ENCODE results near the gene PCDHGC3. TPM values are rescaled to one million over a fixed set of nuclear protein-coding genes. Genes with fewer than 3 reads are reported as not detected.

The PCDHGC3 gene
- total and polyA plus RNA-seq, 2 of the 8 experiments (the other 6 are each of a cell fraction or from before 2014, with no cell fraction given), result 4.7 to 18.6 TPM

DNA sequence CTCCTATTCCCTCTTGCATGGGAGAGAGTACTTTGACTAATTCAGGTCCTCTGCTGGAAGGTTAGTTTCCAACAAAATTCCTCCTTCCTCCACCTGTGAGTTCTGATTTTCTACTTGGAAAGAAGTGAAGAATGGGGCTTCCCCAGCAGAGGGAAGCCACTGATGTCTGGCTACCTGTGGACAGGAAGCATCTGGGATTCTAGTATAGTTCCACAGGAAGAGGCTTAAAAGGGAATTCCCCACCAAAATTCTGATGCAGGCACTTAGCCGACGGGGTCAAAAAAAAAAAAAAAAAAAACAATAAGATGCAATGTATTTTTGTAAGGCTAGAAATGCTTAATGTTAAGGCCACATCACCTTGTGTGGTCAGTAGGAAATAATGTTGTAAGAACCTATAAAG is 46.5 kb downstream of the PCDHGC3 start:
- Histone ChIP-seq H2BK12ac (ENCODE audit: low read depth, low read length) (no peak overlapping the region), H3K18ac (ENCODE audit: extremely low read depth, low read length) (no peak overlapping the region), H4K5ac (ENCODE audit: insufficient read length, low read depth, low read length) (no peak overlapping the region), H3K9me3 (ENCODE audit: insufficient read depth in 2 of 2, low read depth in 1 of 2, low read length in 1 of 2) (no peaks in the 10 kb centered on the region), H4K91ac (replicated peaks; ENCODE audit: insufficient read length, low read length) (no peak overlapping the region), H3K27me3 (replicated peaks in 1 of 4; ENCODE audit: control insufficient read depth in 3 of 4, extremely low read depth in 1 of 4, insufficient read depth in 3 of 4, low read length in 3 of 4) (no peaks in the 10 kb centered on the region), H3K4ac (replicated peaks; ENCODE audit: insufficient read length, low read depth, low read length) (no peak overlapping the region), H3K36me3 (ENCODE audit: control insufficient read depth in 2 of 4, insufficient read depth in 4 of 4, low read length in 3 of 4) (peaks cover 17 to 39% (median 32%) of the 10 kb centered on the region in 4 experiments), H3K79me1 (ENCODE audit: low read depth, low read length) (no peaks in the 10 kb centered on the region), H3K4me3 (ENCODE audit: extremely low read depth in 1 of 4, insufficient read depth in 2 of 4, low read depth in 3 of 4, low read length in 4 of 4) (no peak overlapping the region), H2AFZ (ENCODE audit: low read length) (no peak overlapping the region), H2BK15ac (ENCODE audit: low read length) (no peak overlapping the region), H3K23ac (ENCODE audit: insufficient read length) (no peak overlapping the region), H3K4me2 (ENCODE audit: insufficient read depth in 1 of 2, low read depth in 2 of 2, low read length in 2 of 2) (no peak overlapping the region), H2AK5ac (ENCODE audit: low read depth, low read length) (no peak overlapping the region), H3K9ac (replicated peaks in 1 of 4; ENCODE audit: extremely low read depth in 1 of 4, low read depth in 3 of 4, low read length in 3 of 4) (no peak overlapping the region), H3K79me2 (ENCODE audit: control insufficient read depth in 1 of 2, insufficient read depth in 2 of 2, low read length in 2 of 2) (no peaks in the 10 kb centered on the region), H2BK120ac (replicated peaks; ENCODE audit: low read depth, low read length) (no peak overlapping the region), H3K14ac (ENCODE audit: insufficient read length) (no peak overlapping the region), H4K20me1 (replicated peaks in 1 of 2; ENCODE audit: control insufficient read depth in 1 of 2, insufficient read depth in 2 of 2, low read length in 2 of 2) (no peaks in the 10 kb centered on the region), H4K8ac (ENCODE audit: extremely low read depth, insufficient read depth, low read length) (no peak overlapping the region), H2BK20ac (ENCODE audit: low read length) (no peak overlapping the region), H3K4me1 (replicated peaks in 1 of 4; ENCODE audit: control insufficient read depth in 3 of 4, insufficient read depth in 4 of 4, low read length in 3 of 4) (peaks cover 2 to 15% (median 8%) of the 10 kb centered on the region in 4 experiments; a peak in 6 of 7 replicates), H2BK5ac (ENCODE audit: low read depth, low read length) (no peak overlapping the region), H3K56ac (replicated peaks; ENCODE audit: insufficient read length, low read depth, low read length) (no peak overlapping the region), H3K23me2 (ENCODE audit: low read depth, low read length) (no peaks in the 10 kb centered on the region), H3K27ac (ENCODE audit: low read depth, low read length) (no peak overlapping the region)
- TF ChIP-seq RXRA (IDR thresholded peaks at IDR 0.05; ENCODE audit: insufficient read depth, low read depth, low read length) (no peak), KDM1A (IDR thresholded peaks at IDR 0.05; ENCODE audit: borderline replicate concordance, low read length) (no peak)
- FAIRE-seq (no peak), DNase-seq (ENCODE audit: low read depth in 1 of 2, low spot score in 2 of 2) (no peak)
- ChIA-PET CTCF (ENCODE audit: partially characterized antibody) (interaction anchor here (0.8 to 50.9 kb wide), 23 partner anchors 11 to 387 kb away, joined by 3 to 1236 read pairs (median 4); partner anchors contain the start of genes PCDHB10, PCDHB11, PCDHB14 and PCDHB15), POLR2A (ENCODE audit: partially characterized antibody) (interaction anchor here (1.7 to 4.8 kb wide), 3 partner anchors 8 to 109 kb away, joined by 6 to 29 read pairs (median 6); partner anchors contain the start of gene PCDHGA10)
- WGBS, 2 experiments (ENCODE audit: extremely low coverage in 1 of 2, insufficient coverage in 1 of 2, insufficient read length in 1 of 2, insufficient replicate concordance in 2 of 2, low coverage in 1 of 2, low lambda C conversion rate in 2 of 2, missing lambda C conversion rate in 1 of 2), result no CpG with 5 or more reads among the region's 2 CpGs
